HCT116 (cell line): ENCODE results near the gene ANKZF1. TPM values are rescaled to one million over a fixed set of nuclear protein-coding genes. Genes with fewer than 3 reads are reported as not detected.

Experiments used
- ATAC-seq: fragments of 200-7000 bp; cut with Tn5 transposase; 2 replicates; pipeline ENCODE4 v1.9.1; 2020; ENCODE audit warnings: mild to moderate bottlenecking, moderate library complexity
- BruUV-seq: library from RNA; stranded (reverse); fragments of 400-500 nt; replicated peaks from 2 replicates; lab custom pipeline; 2021; lab: Mats Ljungman, UMichigan
- CTCF ChIA-PET: fragments of 300-600 bp; sonication (Branson Sonifier 250); formaldehyde crosslinking; loops from one replicate; lab custom pipeline; 2021; ENCODE audit warnings: antibody characterized with exemption; lab: Charles Lee
- POLR2A ChIA-PET: fragments of 300-600, 350-600 bp; sonication (Branson Sonifier 250); formaldehyde crosslinking; loops from one replicate; lab custom pipeline; 2021; ENCODE audit warnings: antibody characterized with exemption; lab: Charles Lee
- RAD21 ChIA-PET, 2 experiments: fragments of 300-600 bp; sonication (Branson Sonifier 250); formaldehyde crosslinking; loops; one replicate each; lab custom pipeline; 2023; ENCODE audit warnings: low total read pairs in 2 of 2; ENCODE audit not compliant: uncharacterized antibody in 2 of 2, unreplicated experiment in 2 of 2, low non-redundant PET in 1 of 2; lab: Charles Lee
- DNase-seq: peaks from one replicate; pipeline ENCODE4 v3.0.0-alpha.2; 2010; ENCODE audit warnings: low read depth, low spot score
- H2AFZ ChIP-seq: fragments of 200-600 bp; shearing (Covaris generic), sonication (generic); 2 replicates; pipeline ENCODE4 v1.6.1; 2017; ENCODE audit warnings: low read depth, mixed run types, mixed read lengths, antibody characterized with exemption, low read length; ENCODE audit not compliant: poor library complexity, severe bottlenecking
- H3K27ac ChIP-seq: 2 replicates; pipeline ENCODE4 v1.5.1; 2012; ENCODE audit warnings: low read depth, low read length
- H3K27me3 ChIP-seq: fragments of 200-600 bp; sonication (generic); 2 replicates; pipeline ENCODE4 v1.6.1; 2016; ENCODE audit warnings: mixed run types, low read length, mixed read lengths; ENCODE audit not compliant: insufficient read depth
- H3K36me3 ChIP-seq, 2 experiments: fragments of 200-500 bp in 1 of 2; fragments of 200-600 bp in 1 of 2; sonication (Bioruptor generic) in 1 of 2; sonication (generic) in 1 of 2; 2 replicates each; pipeline versions ENCODE4 v1.5.1 to v1.6.1; 2014 to 2016; ENCODE audit warnings: low read length in 2 of 2, inconsistent platforms in 1 of 2, mixed read lengths in 1 of 2, mixed run types in 1 of 2; ENCODE audit not compliant: insufficient read depth in 2 of 2, control insufficient read depth in 1 of 2
- H3K4me1 ChIP-seq, 2 experiments: fragments of 200-600 bp in 1 of 2; sonication (generic) in 1 of 2; 2 replicates each; pipeline versions ENCODE4 v1.5.1 to v1.6.1; 2012 to 2017; ENCODE audit warnings: low read length in 2 of 2, inconsistent platforms in 1 of 2, mild to moderate bottlenecking in 1 of 2, mixed read lengths in 1 of 2, mixed run types in 1 of 2, moderate library complexity in 1 of 2; ENCODE audit not compliant: insufficient read depth in 2 of 2, control insufficient read depth in 1 of 2
- H3K4me2 ChIP-seq: fragments of 200-600 bp; sonication (generic); 2 replicates; pipeline ENCODE4 v1.6.1; 2017; ENCODE audit warnings: mixed run types, low read length, mixed read lengths
- H3K4me3 ChIP-seq, 2 experiments: fragments of 200-600 bp in 1 of 2; sonication (generic) in 1 of 2; replicated peaks in 1 of 2; 2 replicates each; pipeline ENCODE4 v1.5.1; 2011 to 2016; ENCODE audit warnings: low read length in 2 of 2, control low read depth in 1 of 2, low read depth in 1 of 2, mild to moderate bottlenecking in 1 of 2, mixed read lengths in 1 of 2, mixed run types in 1 of 2
- H3K79me2 ChIP-seq: fragments of 200-600 bp; sonication (generic); 2 replicates; pipeline ENCODE4 v1.6.1; 2017; ENCODE audit warnings: mild to moderate bottlenecking, mixed run types, low read length, moderate library complexity, mixed read lengths; ENCODE audit not compliant: insufficient read depth
- H3K9ac ChIP-seq: fragments of 200-600 bp; sonication (generic); 2 replicates; pipeline ENCODE4 v1.6.1; 2016; ENCODE audit warnings: low read length, mixed read lengths
- H3K9me2 ChIP-seq: fragments of 200-600 bp; sonication (generic), shearing (Covaris generic); 2 replicates; pipeline ENCODE4 v1.6.1; 2017; ENCODE audit warnings: mixed run types, mild to moderate bottlenecking, moderate library complexity; ENCODE audit not compliant: insufficient read depth
- H3K9me3 ChIP-seq, 2 experiments: fragments of 200-500 bp in 1 of 2; fragments of 200-600 bp in 1 of 2; sonication (Bioruptor generic) in 1 of 2; sonication (generic) in 1 of 2; 2 replicates each; pipeline ENCODE4 v1.6.1; 2014 to 2017; ENCODE audit warnings: low read length in 2 of 2, mixed read lengths in 2 of 2, inconsistent platforms in 1 of 2, low read depth in 1 of 2, mild to moderate bottlenecking in 1 of 2, mixed run types in 1 of 2, moderate library complexity in 1 of 2; ENCODE audit not compliant: control insufficient read depth in 1 of 2, insufficient read depth in 1 of 2
- H4K20me1 ChIP-seq: fragments of 200-600 bp; sonication (generic), shearing (Covaris generic); 2 replicates; pipeline ENCODE4 v1.6.1; 2017; ENCODE audit warnings: mixed run types, mild to moderate bottlenecking, moderate library complexity; ENCODE audit not compliant: insufficient read depth
- CBX3 ChIP-seq: IDR thresholded peaks from 2 replicates; pipeline ENCODE4 v1.6.1; 2012; ENCODE audit warnings: low read depth
- CEBPB ChIP-seq: IDR thresholded peaks from 2 replicates; pipeline ENCODE4 v1.6.1; 2012; ENCODE audit warnings: low read depth
- CTCF ChIP-seq, 3 experiments: fragments of 200-600 bp in 1 of 3; sonication (generic) in 1 of 3; IDR thresholded peaks in 2 of 3; conservative IDR thresholded peaks in 1 of 3; 2 replicates each; pipeline ENCODE4 v1.5.1; 2012 to 2017; ENCODE audit warnings: low read depth in 2 of 3, low read length in 2 of 3, antibody characterized with exemption in 1 of 3, borderline replicate concordance in 1 of 3, control low read depth in 1 of 3, mild to moderate bottlenecking in 1 of 3, mixed read lengths in 1 of 3, mixed run types in 1 of 3, moderate library complexity in 1 of 3; ENCODE audit not compliant: insufficient read depth in 1 of 3
- ELF1 ChIP-seq: IDR thresholded peaks from 2 replicates; pipeline ENCODE4 v1.6.1; 2012; ENCODE audit warnings: low read depth, borderline replicate concordance
- EZH2 ChIP-seq: fragments of 200-600 bp; sonication (generic); IDR thresholded peaks from 2 replicates; pipeline ENCODE4 v1.6.1; 2017; ENCODE audit warnings: antibody characterized with exemption, mixed run types
- EZH2phosphoT487 ChIP-seq: fragments of 200-600 bp; IDR thresholded peaks from 2 replicates; pipeline ENCODE4 v1.6.1; 2018; ENCODE audit warnings: antibody characterized with exemption, borderline replicate concordance
- JUND ChIP-seq: IDR thresholded peaks from 2 replicates; pipeline ENCODE4 v1.6.1; 2012
- MAX ChIP-seq: IDR thresholded peaks from 2 replicates; pipeline ENCODE4 v1.6.1; 2012
- POLR2A ChIP-seq: IDR thresholded peaks from 2 replicates; pipeline ENCODE4 v1.7.0; 2011; ENCODE audit warnings: borderline replicate concordance; ENCODE audit not compliant: insufficient read depth, insufficient read length; ENCODE audit errors: extremely low read depth
- POLR2AphosphoS5 ChIP-seq: IDR thresholded peaks from 2 replicates; pipeline ENCODE4 v1.6.1; 2011; ENCODE audit warnings: mild to moderate bottlenecking, low read depth, low read length, moderate library complexity
- RAD21 ChIP-seq: IDR thresholded peaks from 2 replicates; pipeline ENCODE4 v1.6.1; 2012; ENCODE audit warnings: low read depth, mild to moderate bottlenecking
- REST ChIP-seq: IDR thresholded peaks from 2 replicates; pipeline ENCODE4 v1.6.1; 2012; ENCODE audit warnings: low read depth
- SIN3A ChIP-seq: IDR thresholded peaks from 2 replicates; pipeline ENCODE4 v1.6.1; 2012; ENCODE audit warnings: low read depth
- SP1 ChIP-seq: IDR thresholded peaks from 2 replicates; pipeline ENCODE4 v1.6.1; 2012; ENCODE audit warnings: low read depth
- SRF ChIP-seq: IDR thresholded peaks from 2 replicates; pipeline ENCODE4 v1.6.1; 2012; ENCODE audit warnings: low read depth
- TCF7L2 ChIP-seq: IDR thresholded peaks from 2 replicates; pipeline ENCODE4 v1.7.0; 2011; ENCODE audit warnings: borderline replicate concordance, inconsistent platforms; ENCODE audit not compliant: insufficient read depth, insufficient read length; ENCODE audit errors: extremely low read depth
- YY1 ChIP-seq: IDR thresholded peaks from 2 replicates; pipeline ENCODE4 v1.6.1; 2011; ENCODE audit warnings: low read length, low read depth, moderate library complexity, mild to moderate bottlenecking; ENCODE audit not compliant: insufficient replicate concordance; ENCODE audit errors: extremely low read depth
- ZBTB33 ChIP-seq: IDR thresholded peaks from 2 replicates; pipeline ENCODE4 v1.6.1; 2011; ENCODE audit warnings: mild to moderate bottlenecking, low read length, moderate library complexity; ENCODE audit not compliant: insufficient replicate concordance; ENCODE audit errors: extremely low read depth
- ZFX ChIP-seq: fragments of 450-650 bp; IDR thresholded peaks from 2 replicates; pipeline ENCODE4 v1.6.1; 2017
- ZNF274 ChIP-seq: fragments of 200-500 bp; sonication (Bioruptor generic); IDR thresholded peaks from 2 replicates; pipeline ENCODE4 v1.6.1; 2014; ENCODE audit warnings: mild to moderate bottlenecking, low read depth, low read length, inconsistent platforms
- intact Hi-C: fragments of 100-400 bp; cut with micrococcal nuclease; formaldehyde crosslinking; loops from 2 replicates; pipeline ENCODE4 v1.10.0; 2022
- total RNA-seq: library from RNA; stranded (reverse); gene quantifications from one replicate; pipeline ENCODE4 v1.2.1, GENCODE V29; 2021; ENCODE audit not compliant: unreplicated experiment

Gene ANKZF1
- total RNA-seq, 1 experiment from 2014 or later, result 64.7 TPM

- H3K9me2 ChIP-seq, result no peaks in the 10 kb centered on the region
- ChIA-PET POLR2A (interaction anchor here (1.4 kb wide), 1 partner anchor 9 kb away, joined by 3 read pairs; no protein-coding TSS in a partner anchor), RAD21 (no interaction called here), CTCF (interaction anchor here (2.2 kb wide), 1 partner anchor 12 kb away, joined by 8 read pairs; no protein-coding TSS in a partner anchor)
- H3K9me3 ChIP-seq, result no peaks in the 10 kb centered on the region
- no peak overlapping the region for H3K4me2 ChIP-seq
- no peak overlapping the region for H2AFZ ChIP-seq
- DNase-seq, result no peak
- H3K4me1 ChIP-seq, result peaks cover 22 to 33% of the 10 kb centered on the region in 2 experiments
- H3K79me2 ChIP-seq, result no peaks in the 10 kb centered on the region
- no peaks in the 10 kb centered on the region for H4K20me1 ChIP-seq
- H3K27me3 ChIP-seq, result no peaks in the 10 kb centered on the region
- H3K27ac ChIP-seq, result no peak overlapping the region; the same call in 1 of the 2 replicates
- intact Hi-C loops, result no loop called here
- BruUV-seq, result no TSS peak
- H3K36me3 ChIP-seq, result no peaks in the 10 kb centered on the region
- no peak overlapping the region for H3K4me3 ChIP-seq
- no peak overlapping the region for H3K9ac ChIP-seq
- TF ChIP-seq CTCF (IDR thresholded peaks at IDR 0.05 in 2 of 3, conservative IDR thresholded peaks at IDR 0.05 in 1 of 3; ENCODE audit: borderline replicate concordance in 1 of 3, insufficient read depth in 1 of 3, low read depth in 2 of 3, low read length in 2 of 3) (no peak), YY1 (no peak), CBX3 (no peak), ZNF274 (no peak), SIN3A (no peak), REST (no peak), EZH2phosphoT487 (no peak), JUND (no peak), POLR2AphosphoS5 (no peak), ZFX (no peak), POLR2A (no peak), EZH2 (no peak), SRF (no peak), ZBTB33 (no peak), ELF1 (no peak), TCF7L2 (no peak), MAX (no peak), RAD21 (no peak), CEBPB (no peak), SP1 (no peak)
- ATAC-seq, result no peak
These were observed 53.5 kb downstream of the ANKZF1 start for GRCh38 chr2:219282943-219283581.
